ENCODE results near the gene AAR2.

DNA sequence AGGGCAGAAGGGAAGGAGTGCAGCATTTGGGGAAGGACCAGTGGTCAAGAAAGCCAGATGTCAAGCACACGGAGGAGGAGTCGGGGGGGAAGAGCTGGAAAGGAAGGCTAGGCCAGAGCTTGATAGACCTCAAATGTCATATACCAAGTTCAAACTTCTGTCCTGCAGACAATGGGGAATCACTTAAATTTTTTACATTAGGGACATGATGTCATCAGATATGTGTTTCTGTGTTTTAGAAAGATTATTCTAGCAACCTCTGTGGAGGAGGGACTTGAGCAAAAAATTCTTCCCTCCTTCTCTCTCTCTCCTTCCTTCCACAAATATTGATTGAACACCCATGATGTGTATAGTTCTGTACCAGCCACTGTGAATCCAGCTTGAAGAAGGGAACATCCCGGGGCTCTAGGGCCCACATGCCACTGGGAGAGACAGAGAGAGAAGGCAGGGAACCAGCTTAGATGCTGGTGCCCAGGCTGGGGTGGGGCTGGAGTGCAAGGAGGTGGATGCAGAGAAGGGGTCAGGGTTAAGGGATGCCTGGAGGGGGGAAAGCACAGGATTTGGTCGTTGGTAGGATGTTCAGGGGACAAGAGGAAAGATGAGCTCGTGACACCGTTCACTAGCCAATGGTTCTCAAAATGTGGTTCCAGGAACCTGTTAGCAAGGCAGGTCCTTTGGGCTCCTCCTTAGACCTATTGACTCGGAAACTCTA is 19.8 kb upstream of the AAR2 start:
- TF ChIP-seq, protein P1, sequence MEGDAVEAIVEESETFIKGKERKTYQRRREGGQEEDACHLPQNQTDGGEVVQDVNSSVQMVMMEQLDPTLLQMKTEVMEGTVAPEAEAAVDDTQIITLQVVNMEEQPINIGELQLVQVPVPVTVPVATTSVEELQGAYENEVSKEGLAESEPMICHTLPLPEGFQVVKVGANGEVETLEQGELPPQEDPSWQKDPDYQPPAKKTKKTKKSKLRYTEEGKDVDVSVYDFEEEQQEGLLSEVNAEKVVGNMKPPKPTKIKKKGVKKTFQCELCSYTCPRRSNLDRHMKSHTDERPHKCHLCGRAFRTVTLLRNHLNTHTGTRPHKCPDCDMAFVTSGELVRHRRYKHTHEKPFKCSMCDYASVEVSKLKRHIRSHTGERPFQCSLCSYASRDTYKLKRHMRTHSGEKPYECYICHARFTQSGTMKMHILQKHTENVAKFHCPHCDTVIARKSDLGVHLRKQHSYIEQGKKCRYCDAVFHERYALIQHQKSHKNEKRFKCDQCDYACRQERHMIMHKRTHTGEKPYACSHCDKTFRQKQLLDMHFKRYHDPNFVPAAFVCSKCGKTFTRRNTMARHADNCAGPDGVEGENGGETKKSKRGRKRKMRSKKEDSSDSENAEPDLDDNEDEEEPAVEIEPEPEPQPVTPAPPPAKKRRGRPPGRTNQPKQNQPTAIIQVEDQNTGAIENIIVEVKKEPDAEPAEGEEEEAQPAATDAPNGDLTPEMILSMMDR (IDR thresholded peaks at IDR 0.05) = no peak
- TF ChIP-seq TCF7L2 (IDR thresholded peaks at IDR 0.05; ENCODE audit: low read depth, low read length) (no peak), POLR2AphosphoS5 (IDR thresholded peaks at IDR 0.05; ENCODE audit: low read depth, low read length) (no peak), SIN3A (IDR thresholded peaks at IDR 0.05; ENCODE audit: borderline replicate concordance, insufficient read depth, low read depth, low read length) (no peak)
- TF ChIP-seq, protein P2, sequence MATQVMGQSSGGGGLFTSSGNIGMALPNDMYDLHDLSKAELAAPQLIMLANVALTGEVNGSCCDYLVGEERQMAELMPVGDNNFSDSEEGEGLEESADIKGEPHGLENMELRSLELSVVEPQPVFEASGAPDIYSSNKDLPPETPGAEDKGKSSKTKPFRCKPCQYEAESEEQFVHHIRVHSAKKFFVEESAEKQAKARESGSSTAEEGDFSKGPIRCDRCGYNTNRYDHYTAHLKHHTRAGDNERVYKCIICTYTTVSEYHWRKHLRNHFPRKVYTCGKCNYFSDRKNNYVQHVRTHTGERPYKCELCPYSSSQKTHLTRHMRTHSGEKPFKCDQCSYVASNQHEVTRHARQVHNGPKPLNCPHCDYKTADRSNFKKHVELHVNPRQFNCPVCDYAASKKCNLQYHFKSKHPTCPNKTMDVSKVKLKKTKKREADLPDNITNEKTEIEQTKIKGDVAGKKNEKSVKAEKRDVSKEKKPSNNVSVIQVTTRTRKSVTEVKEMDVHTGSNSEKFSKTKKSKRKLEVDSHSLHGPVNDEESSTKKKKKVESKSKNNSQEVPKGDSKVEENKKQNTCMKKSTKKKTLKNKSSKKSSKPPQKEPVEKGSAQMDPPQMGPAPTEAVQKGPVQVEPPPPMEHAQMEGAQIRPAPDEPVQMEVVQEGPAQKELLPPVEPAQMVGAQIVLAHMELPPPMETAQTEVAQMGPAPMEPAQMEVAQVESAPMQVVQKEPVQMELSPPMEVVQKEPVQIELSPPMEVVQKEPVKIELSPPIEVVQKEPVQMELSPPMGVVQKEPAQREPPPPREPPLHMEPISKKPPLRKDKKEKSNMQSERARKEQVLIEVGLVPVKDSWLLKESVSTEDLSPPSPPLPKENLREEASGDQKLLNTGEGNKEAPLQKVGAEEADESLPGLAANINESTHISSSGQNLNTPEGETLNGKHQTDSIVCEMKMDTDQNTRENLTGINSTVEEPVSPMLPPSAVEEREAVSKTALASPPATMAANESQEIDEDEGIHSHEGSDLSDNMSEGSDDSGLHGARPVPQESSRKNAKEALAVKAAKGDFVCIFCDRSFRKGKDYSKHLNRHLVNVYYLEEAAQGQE (IDR thresholded peaks at IDR 0.05; ENCODE audit: insufficient read depth in 1 of 2, low read depth in 2 of 2, low read length in 1 of 2) = no peak

Measured in Panc1 (cell line).